K562 (cell line): ENCODE results near the gene DLL4. TPM values are rescaled to one million over a fixed set of nuclear protein-coding genes. Genes with fewer than 3 reads are reported as not detected.

Experiments
- ASH1L ChIP-seq: fragments of 450-650 bp; IDR thresholded peaks from 2 replicates; pipeline ENCODE4 v1.6.1; 2018; ENCODE audit warnings: borderline replicate concordance, mild to moderate bottlenecking, low read depth; ENCODE audit not compliant: partially characterized antibody
- ATF7 ChIP-seq: fragments of 450-650 bp; IDR thresholded peaks from 2 replicates; pipeline ENCODE4 v1.7.1; 2014; ENCODE audit warnings: mild to moderate bottlenecking, moderate library complexity
- CBFA2T2 ChIP-seq: fragments of 450-650 bp; conservative IDR thresholded peaks from 2 replicates; pipeline ENCODE4 v1.6.1; 2017; ENCODE audit warnings: mild to moderate bottlenecking
- CBFA2T3 ChIP-seq: fragments of 450-650 bp; IDR thresholded peaks from 2 replicates; pipeline ENCODE4 v1.6.1; 2017
- CBX2 ChIP-seq: fragments of 200-600 bp; sonication (generic); IDR thresholded peaks from one replicate; pipeline ENCODE4 v1.6.1; 2012; ENCODE audit warnings: mild to moderate bottlenecking, low read length, inconsistent platforms; ENCODE audit not compliant: insufficient read depth, poor library complexity, severe bottlenecking
- CTBP1 ChIP-seq: fragments of 450-650 bp; IDR thresholded peaks from 2 replicates; pipeline ENCODE4 v1.6.1; 2016; ENCODE audit warnings: borderline replicate concordance
- EHMT2 ChIP-seq: fragments of 450-650 bp; IDR thresholded peaks from 2 replicates; pipeline ENCODE4 v1.6.1; 2018; ENCODE audit warnings: antibody characterized with exemption
- EWSR1 ChIP-seq: fragments of 450-650 bp; IDR thresholded peaks from 2 replicates; pipeline ENCODE4 v1.6.1; 2018; ENCODE audit warnings: borderline replicate concordance, mild to moderate bottlenecking, low read depth, moderate library complexity; ENCODE audit not compliant: partially characterized antibody
- EZH2 ChIP-seq: IDR thresholded peaks from 2 replicates; pipeline ENCODE4 v1.6.1; 2012; ENCODE audit warnings: low read depth, mild to moderate bottlenecking, inconsistent platforms, low read length, borderline replicate concordance
- FOSL1 ChIP-seq: fragments of 200-800 bp; sonication (Bioruptor generic); conservative IDR thresholded peaks from 2 replicates; pipeline ENCODE4 v1.6.1; 2016; ENCODE audit warnings: missing genetic modification characterization, missing compliant biosample characterization
- KLF6 ChIP-seq: fragments of 250-450 bp; sonication (Bioruptor Pico); IDR thresholded peaks from 2 replicates; pipeline ENCODE4 v1.4.0; 2020; ENCODE audit warnings: mild to moderate bottlenecking, moderate library complexity, borderline replicate concordance
- NCOA1 ChIP-seq: fragments of 450-650 bp; IDR thresholded peaks from 2 replicates; pipeline ENCODE4 v1.6.1; 2016; ENCODE audit warnings: low read depth
- NEUROD1 ChIP-seq: fragments of 150-350 bp; IDR thresholded peaks from 2 replicates; pipeline ENCODE4 v1.6.1; 2014; ENCODE audit warnings: borderline replicate concordance, low read length, low read depth; ENCODE audit not compliant: partially characterized antibody
- NR4A1 ChIP-seq, 2 experiments: fragments of 250-450 bp in 1 of 2; fragments of 450-650 bp in 1 of 2; sonication (Bioruptor Pico) in 1 of 2; IDR thresholded peaks; 2 replicates each; pipeline versions ENCODE4 v1.4.0 to v1.6.1; 2016 to 2020; ENCODE audit warnings: mild to moderate bottlenecking in 2 of 2, missing compliant biosample characterization in 1 of 2, missing genetic modification characterization in 1 of 2, moderate library complexity in 1 of 2
- PHF8 ChIP-seq: fragments of 200-600 bp; sonication (generic); IDR thresholded peaks from 2 replicates; pipeline ENCODE4 v1.6.1; 2012; ENCODE audit warnings: mixed run types, mild to moderate bottlenecking, inconsistent platforms, low read length, moderate library complexity, borderline replicate concordance
- SNRNP70 ChIP-seq: fragments of 200-400 bp; formaldehyde crosslinking; optimal IDR thresholded peaks from 2 replicates; pipeline ENCODE3; 2017; ENCODE audit warnings: low read depth, low read length
- SOX6 ChIP-seq: fragments of 450-650 bp; IDR thresholded peaks from 2 replicates; pipeline ENCODE4 v1.6.1; 2014; ENCODE audit warnings: mild to moderate bottlenecking
- TAF9B ChIP-seq: fragments of 450-650 bp; IDR thresholded peaks from 2 replicates; pipeline ENCODE4 v1.6.1; 2018; ENCODE audit warnings: mild to moderate bottlenecking; ENCODE audit not compliant: partially characterized antibody
- TCF7 ChIP-seq: sonication (generic); IDR thresholded peaks from 2 replicates; pipeline ENCODE4 v1.6.1; 2016; ENCODE audit warnings: antibody characterized with exemption, borderline replicate concordance
- TCFL5 ChIP-seq: fragments of 250-450 bp; sonication (Bioruptor Pico); conservative IDR thresholded peaks from 2 replicates; pipeline ENCODE4 v1.6.1; 2021; ENCODE audit warnings: mild to moderate bottlenecking, moderate library complexity, matching md5 sums
- ZNF778 ChIP-seq: fragments of 450-650 bp; formaldehyde crosslinking; IDR thresholded peaks from 2 replicates; pipeline ENCODE4 v1.4.0; 2020; ENCODE audit warnings: mild to moderate bottlenecking, moderate library complexity
- polyA plus RNA-seq, 8 experiments: library from polyadenylated mRNA; depleted of rRNA in 4 of 8; stranded (reverse) in 5 of 8; unstranded in 3 of 8; fragments of >200 nt; fragmentation: Nextera tagmentation in 2 of 8; fragmentation: Illumina TruSeq in 1 of 8; extraction: Ambion mirVana in 2 of 8; extraction: Trizol in 1 of 8; gene quantifications; 2 replicates each; pipeline versions ENCODE4 v1.2.1 to v1.2.3, GENCODE V29; 2011 to 2014; ENCODE audit warnings: inconsistent platforms in 1 of 8, missing spikeins in 1 of 8
- total RNA-seq, 7 experiments: library from RNA; depleted of rRNA in 6 of 7; stranded (reverse); fragments of >200 nt in 6 of 7; fragmentation: Illumina TruSeq in 2 of 7; extraction: Trizol in 2 of 7; gene quantifications; 2 replicates each; pipeline versions ENCODE4 v1.2.1 to v1.2.3, GENCODE V29; 2011 to 2021; ENCODE audit warnings: low replicate concordance in 1 of 7
- TF ChIP-seq, protein P1 (sequence below): sonication (generic); formaldehyde crosslinking; IDR thresholded peaks from 2 replicates; pipeline ENCODE4 v1.8.1; 2023; ENCODE audit warnings: missing genetic modification reagents, mild to moderate bottlenecking, borderline replicate concordance
- TF ChIP-seq, protein P2 (sequence below): IDR thresholded peaks from 3 replicates; pipeline ENCODE4 v1.6.1; 2011; ENCODE audit warnings: borderline replicate concordance, mild to moderate bottlenecking; ENCODE audit not compliant: insufficient read length, insufficient read depth

DLL4 gene
- total and polyA plus RNA-seq, 9 of the 15 experiments (the other 6 are each of a cell fraction or from before 2014, with no cell fraction given), result 0.04 to 1.1 (median 0.41) TPM; not detected in 1

DNA sequence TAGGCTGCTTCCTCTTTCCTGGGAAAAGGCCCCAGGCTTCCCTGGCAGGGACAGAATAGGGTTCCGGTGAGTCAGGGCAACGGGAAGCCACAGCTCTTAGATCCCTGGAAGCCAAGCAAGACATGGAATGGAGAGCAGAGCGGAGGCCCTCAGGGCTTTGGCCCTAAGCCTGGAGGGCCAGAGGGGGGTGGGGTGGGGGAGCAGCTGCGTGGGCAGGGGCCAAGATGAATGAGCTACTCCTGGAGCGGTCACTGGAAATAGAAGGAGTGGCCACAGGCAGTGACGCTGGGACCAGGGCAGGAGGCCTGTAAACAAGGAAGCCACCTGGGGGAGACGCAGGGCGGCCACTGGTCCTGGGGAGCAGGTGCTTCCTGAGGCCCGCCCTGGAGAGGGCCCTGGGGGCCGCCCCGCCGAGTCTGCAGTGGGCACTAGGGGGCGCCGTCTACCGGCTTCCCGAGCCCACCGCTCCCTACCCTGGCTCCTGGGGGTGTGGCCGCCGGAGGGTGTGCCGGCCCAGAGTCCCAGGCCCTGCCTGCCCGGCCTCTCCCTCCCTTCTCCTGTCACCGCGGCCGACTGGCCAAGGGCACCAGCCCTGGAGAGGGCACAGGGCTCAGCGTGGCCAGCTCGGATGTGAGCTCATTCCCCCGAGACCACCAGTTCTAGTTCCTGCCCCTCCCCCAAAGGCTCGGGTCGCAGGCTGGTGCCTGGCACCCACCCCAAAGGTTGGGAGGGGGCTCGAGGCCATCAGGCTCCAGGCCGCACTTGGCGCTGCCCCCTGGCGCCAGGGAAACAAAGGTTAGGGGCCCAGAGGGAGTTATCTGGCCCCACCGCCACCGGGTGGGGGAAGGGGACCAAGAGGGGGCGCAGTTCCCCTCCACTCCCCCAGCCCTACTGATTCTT lies 22.8 kb upstream of the DLL4 start (continued):
- TF ChIP-seq, protein P1, sequence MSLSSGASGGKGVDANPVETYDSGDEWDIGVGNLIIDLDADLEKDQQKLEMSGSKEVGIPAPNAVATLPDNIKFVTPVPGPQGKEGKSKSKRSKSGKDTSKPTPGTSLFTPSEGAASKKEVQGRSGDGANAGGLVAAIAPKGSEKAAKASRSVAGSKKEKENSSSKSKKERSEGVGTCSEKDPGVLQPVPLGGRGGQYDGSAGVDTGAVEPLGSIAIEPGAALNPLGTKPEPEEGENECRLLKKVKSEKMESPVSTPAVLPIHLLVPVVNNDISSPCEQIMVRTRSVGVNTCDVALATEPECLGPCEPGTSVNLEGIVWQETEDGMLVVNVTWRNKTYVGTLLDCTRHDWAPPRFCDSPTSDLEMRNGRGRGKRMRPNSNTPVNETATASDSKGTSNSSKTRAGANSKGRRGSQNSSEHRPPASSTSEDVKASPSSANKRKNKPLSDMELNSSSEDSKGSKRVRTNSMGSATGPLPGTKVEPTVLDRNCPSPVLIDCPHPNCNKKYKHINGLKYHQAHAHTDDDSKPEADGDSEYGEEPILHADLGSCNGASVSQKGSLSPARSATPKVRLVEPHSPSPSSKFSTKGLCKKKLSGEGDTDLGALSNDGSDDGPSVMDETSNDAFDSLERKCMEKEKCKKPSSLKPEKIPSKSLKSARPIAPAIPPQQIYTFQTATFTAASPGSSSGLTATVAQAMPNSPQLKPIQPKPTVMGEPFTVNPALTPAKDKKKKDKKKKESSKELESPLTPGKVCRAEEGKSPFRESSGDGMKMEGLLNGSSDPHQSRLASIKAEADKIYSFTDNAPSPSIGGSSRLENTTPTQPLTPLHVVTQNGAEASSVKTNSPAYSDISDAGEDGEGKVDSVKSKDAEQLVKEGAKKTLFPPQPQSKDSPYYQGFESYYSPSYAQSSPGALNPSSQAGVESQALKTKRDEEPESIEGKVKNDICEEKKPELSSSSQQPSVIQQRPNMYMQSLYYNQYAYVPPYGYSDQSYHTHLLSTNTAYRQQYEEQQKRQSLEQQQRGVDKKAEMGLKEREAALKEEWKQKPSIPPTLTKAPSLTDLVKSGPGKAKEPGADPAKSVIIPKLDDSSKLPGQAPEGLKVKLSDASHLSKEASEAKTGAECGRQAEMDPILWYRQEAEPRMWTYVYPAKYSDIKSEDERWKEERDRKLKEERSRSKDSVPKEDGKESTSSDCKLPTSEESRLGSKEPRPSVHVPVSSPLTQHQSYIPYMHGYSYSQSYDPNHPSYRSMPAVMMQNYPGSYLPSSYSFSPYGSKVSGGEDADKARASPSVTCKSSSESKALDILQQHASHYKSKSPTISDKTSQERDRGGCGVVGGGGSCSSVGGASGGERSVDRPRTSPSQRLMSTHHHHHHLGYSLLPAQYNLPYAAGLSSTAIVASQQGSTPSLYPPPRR, result no peak
- TF ChIP-seq EWSR1, result no peak
- TF ChIP-seq ZNF778 (CRISPR knock-in tag), result no peak
- no peak for TF ChIP-seq TAF9B
- peak; percentile 38 for TF ChIP-seq NEUROD1
- no peak for TF ChIP-seq EHMT2
- TF ChIP-seq EZH2, result no peak
- no peak for TF ChIP-seq TCFL5
- TF ChIP-seq TCF7, result no peak
- peak; percentile 75; the same call in 1 of the 2 replicates for TF ChIP-seq ATF7
- TF ChIP-seq NCOA1, result no peak
- TF ChIP-seq, protein P2, sequence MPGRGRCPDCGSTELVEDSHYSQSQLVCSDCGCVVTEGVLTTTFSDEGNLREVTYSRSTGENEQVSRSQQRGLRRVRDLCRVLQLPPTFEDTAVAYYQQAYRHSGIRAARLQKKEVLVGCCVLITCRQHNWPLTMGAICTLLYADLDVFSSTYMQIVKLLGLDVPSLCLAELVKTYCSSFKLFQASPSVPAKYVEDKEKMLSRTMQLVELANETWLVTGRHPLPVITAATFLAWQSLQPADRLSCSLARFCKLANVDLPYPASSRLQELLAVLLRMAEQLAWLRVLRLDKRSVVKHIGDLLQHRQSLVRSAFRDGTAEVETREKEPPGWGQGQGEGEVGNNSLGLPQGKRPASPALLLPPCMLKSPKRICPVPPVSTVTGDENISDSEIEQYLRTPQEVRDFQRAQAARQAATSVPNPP, result no peak
- TF ChIP-seq FOSL1 (tag), result peak; percentile 9; the same call in 1 of the 2 replicates
- no peak for TF ChIP-seq CBX2
- TF ChIP-seq CTBP1, result peak; percentile 87
- TF ChIP-seq CBFA2T3, result no peak
- peak; percentile 25; the same call in 1 of the 2 replicates for TF ChIP-seq SOX6
- peak; percentile 24; the same call in 1 of the 2 replicates for TF ChIP-seq PHF8
- TF ChIP-seq KLF6 (CRISPR knock-in tag), result no peak
- no peak for TF ChIP-seq NR4A1 (CRISPR knock-in tag; IDR thresholded peaks at IDR 0.05)
- TF ChIP-seq NR4A1 (tag; IDR thresholded peaks at IDR 0.05), result no peak
- TF ChIP-seq SNRNP70, result no peak
- TF ChIP-seq ASH1L, result no peak
- TF ChIP-seq CBFA2T2, result no peak
